Thymus (tissue), 11 donors: ENCODE measurements around the gene CTXND1. TPM values are rescaled to one million over a fixed set of nuclear protein-coding genes. Genes with fewer than 3 reads are reported as not detected.

ENCODE experiments used
- DNase-seq, 9 donors: peaks; one replicate each; pipeline ENCODE4 v3.0.0-alpha.2; 2013; ENCODE audit warnings: low spot score in 9 of 9, low read depth in 6 of 9, missing footprints in 1 of 9
- H3K27ac ChIP-seq, 2 donors: one replicate each; pipeline ENCODE4 v1.5.1; 2013; ENCODE audit warnings: control low read depth in 1 of 2, low read depth in 1 of 2, low read length in 1 of 2, mild to moderate bottlenecking in 1 of 2, moderate library complexity in 1 of 2
- H3K27me3 ChIP-seq, 2 donors: one replicate each; pipeline ENCODE4 v1.5.1; 2013; ENCODE audit warnings: low read length in 1 of 2; ENCODE audit not compliant: control insufficient read depth in 2 of 2, insufficient read depth in 1 of 2
- H3K36me3 ChIP-seq, 2 donors: one replicate each; pipeline ENCODE4 v1.5.1; 2013; ENCODE audit warnings: low read length in 1 of 2, mild to moderate bottlenecking in 1 of 2, moderate library complexity in 1 of 2; ENCODE audit not compliant: control insufficient read depth in 2 of 2, insufficient read depth in 2 of 2
- H3K4me1 ChIP-seq, 2 donors: one replicate each; pipeline ENCODE4 v1.5.1; 2013; ENCODE audit warnings: low read length in 2 of 2; ENCODE audit not compliant: control insufficient read depth in 2 of 2, insufficient read depth in 2 of 2
- H3K4me3 ChIP-seq, 2 donors: one replicate each; pipeline ENCODE4 v1.5.1; 2013; ENCODE audit warnings: low read length in 2 of 2, control low read depth in 1 of 2, mild to moderate bottlenecking in 1 of 2
- H3K9me3 ChIP-seq, 2 donors: one replicate each; pipeline ENCODE4 v1.5.1; 2013; ENCODE audit warnings: low read length in 1 of 2, mild to moderate bottlenecking in 1 of 2; ENCODE audit not compliant: control insufficient read depth in 2 of 2, insufficient read depth in 1 of 2
- WGBS: extraction: QIAGEN DNeasy Blood & Tissue Kit; methylation state at CpG from one replicate; pipeline ENCODE4 v1.1.7; 2013; 5-methylcytosine and 5-hydroxymethylcytosine counted together
- polyA plus RNA-seq: library from polyadenylated mRNA; stranded (reverse); fragments of 200-250 nt; gene quantifications from one replicate; pipeline ENCODE4 v1.2.3, GENCODE V29; 2013
- total RNA-seq: library from RNA; stranded (reverse); fragments of 120-200 nt; gene quantifications from one replicate; pipeline ENCODE4 v1.2.4, GENCODE V29; 2013
- donor health status: healthy.

The CTXND1 gene
- total and polyA plus RNA-seq, 2 donors = 0.05 to 0.07 TPM

DNA sequence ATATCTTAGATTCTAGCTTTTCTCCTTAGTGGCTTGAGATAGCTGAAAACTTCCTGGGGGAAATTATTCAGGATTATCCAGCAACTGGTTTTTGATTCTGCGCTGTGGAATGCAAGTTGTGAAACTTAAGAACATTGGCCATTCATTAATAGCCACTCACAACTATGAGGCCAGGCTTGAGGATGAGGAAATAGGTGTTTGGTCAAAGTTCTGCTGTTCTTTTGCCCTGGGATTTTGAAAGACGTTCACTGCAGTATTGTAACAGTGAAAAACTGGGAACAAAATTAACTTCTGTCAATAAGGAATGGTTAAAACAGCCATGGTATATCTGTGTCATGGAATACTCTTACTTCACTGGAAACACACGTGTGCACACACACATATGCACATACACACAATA, 44.1 kb downstream of the CTXND1 start:
- no peaks in the 10 kb centered on the region for H3K36me3 ChIP-seq
- no peak overlapping the region for H3K27ac ChIP-seq
- no peaks in the 10 kb centered on the region for H3K4me1 ChIP-seq
- no peak overlapping the region for H3K4me3 ChIP-seq
- no peak for DNase-seq
- peaks cover 0 to 2% of the 10 kb centered on the region in 2 donors for H3K27me3 ChIP-seq
- no peaks in the 10 kb centered on the region for H3K9me3 ChIP-seq
- WGBS = 91% methylated on average over 3 of the region's 3 CpGs

DNA sequence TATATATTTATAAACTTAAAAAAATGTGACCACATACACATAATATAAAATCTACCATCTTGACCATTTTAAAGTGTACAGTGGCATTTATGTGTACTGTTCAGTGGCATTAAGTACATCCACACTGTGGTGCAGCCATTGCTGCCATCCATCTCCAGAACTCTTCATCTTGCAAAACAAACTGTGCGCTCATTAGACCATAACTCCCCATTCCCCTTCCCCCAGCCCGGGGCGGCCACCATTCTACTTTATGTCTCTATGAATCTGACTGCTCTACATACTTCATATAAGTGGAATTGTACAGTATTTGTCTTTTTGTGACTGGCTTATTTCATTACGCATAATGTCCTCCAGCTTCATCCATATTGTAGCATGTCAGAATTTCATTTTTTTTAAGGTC, 47.8 kb downstream of the CTXND1 start:
- no peak overlapping the region for H3K4me3 ChIP-seq
- no peaks in the 10 kb centered on the region for H3K36me3 ChIP-seq
- 96% methylated on average over 4 of the region's 4 CpGs for WGBS
- no peaks in the 10 kb centered on the region for H3K9me3 ChIP-seq
- no peaks in the 10 kb centered on the region for H3K4me1 ChIP-seq
- DNase-seq = no peak
- H3K27ac ChIP-seq = no peak overlapping the region
- H3K27me3 ChIP-seq = peaks cover 0 to 2% of the 10 kb centered on the region in 2 donors

DNA sequence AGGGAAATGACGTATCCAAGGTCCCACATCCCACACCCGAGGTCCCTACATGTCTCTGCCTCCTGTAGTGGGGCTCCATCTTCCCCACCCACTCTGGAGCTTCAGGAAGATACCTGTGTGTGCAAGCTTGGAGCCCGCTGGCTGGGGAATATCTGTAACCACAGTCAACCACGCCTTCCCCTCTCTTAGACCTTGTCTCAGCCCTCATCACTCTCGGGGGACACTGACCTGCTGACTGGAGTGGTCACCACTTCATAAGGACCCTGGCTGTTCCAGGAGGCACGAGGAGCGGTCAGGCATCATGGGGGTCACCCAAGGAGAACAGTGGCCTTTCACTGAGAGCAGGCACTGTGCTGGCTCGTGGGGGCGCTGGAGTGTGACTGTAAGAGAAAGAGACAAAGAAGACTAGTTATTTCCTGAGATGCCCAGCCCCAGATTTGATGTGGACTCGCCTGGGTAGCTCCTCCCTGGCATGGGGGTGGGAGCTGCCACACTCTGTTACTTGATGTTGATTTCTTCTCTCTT, 48.6 kb downstream of the CTXND1 start:
- no peaks in the 10 kb centered on the region for H3K9me3 ChIP-seq
- H3K27me3 ChIP-seq = peaks cover 0 to 2% of the 10 kb centered on the region in 2 donors
- H3K36me3 ChIP-seq = no peaks in the 10 kb centered on the region
- H3K4me3 ChIP-seq = no peak overlapping the region
- DNase-seq = no peak
- 86% methylated on average over 10 of the region's 10 CpGs for WGBS
- no peak overlapping the region for H3K27ac ChIP-seq
- no peaks in the 10 kb centered on the region for H3K4me1 ChIP-seq

DNA sequence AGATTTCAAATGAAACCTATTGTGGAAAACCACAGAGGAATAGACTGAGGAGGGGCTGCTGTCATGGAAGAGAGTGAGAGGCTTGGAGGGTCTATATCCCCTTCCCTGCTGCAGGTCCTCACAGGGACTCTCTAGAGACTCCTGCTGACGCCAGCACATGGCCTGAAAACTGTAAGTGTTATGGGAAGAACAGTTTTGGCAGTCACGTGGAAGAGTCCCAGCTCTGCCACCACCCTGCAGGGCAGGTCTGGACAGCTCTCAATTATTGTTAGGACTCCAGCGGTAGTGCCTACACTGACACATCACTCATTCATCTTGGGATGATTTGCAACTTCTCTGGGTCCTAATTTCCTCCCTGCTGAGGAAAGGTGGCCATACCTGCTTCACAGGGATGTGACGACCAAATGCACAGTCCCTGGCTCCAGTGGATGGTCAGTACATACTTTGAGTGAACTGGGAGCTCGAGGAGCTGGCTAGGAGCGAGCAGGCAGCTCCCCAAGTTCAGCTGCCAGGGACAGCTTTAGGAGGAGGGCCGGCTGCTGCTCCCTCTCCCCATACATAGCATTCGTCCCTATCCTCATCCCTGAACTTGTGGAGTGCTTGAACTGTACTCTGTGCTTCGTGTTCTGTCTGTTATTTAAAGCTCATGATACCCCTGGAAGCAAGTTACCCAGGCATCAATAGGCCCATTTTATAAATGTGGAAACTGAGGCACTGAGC, 49.2 kb downstream of the CTXND1 start:
- Histone ChIP-seq H3K27ac (no peak overlapping the region), H3K4me3 (no peak overlapping the region), H3K4me1 (no peaks in the 10 kb centered on the region), H3K36me3 (no peaks in the 10 kb centered on the region), H3K9me3 (no peaks in the 10 kb centered on the region), H3K27me3 (peaks cover 0 to 2% of the 10 kb centered on the region in 2 donors)
- WGBS = 75% methylated on average over 9 of the region's 9 CpGs
- no peak for DNase-seq

DNA sequence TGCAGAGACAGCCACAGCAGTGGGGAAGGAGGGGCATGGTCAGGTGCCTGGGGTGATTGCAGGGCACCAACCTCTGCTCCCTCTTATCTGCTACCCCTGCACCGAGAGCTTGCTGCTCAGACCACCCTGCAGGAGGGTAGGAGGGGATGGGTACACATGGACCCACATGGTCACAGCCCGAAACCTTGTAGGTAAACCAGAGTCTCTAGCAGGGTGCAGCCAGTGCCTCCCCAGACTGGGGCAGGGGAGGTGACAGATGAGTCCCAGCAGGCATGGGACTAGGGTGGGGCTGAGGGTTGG, 50.0 kb downstream of the CTXND1 start:
- Histone ChIP-seq H3K9me3 (no peaks in the 10 kb centered on the region), H3K27ac (no peak overlapping the region), H3K36me3 (no peaks in the 10 kb centered on the region), H3K27me3 (peaks cover 0 to 2% of the 10 kb centered on the region in 2 donors), H3K4me1 (no peaks in the 10 kb centered on the region), H3K4me3 (no peak overlapping the region)
- DNase-seq = no peak
- 76% methylated on average over 2 of the region's 2 CpGs for WGBS

DNA sequence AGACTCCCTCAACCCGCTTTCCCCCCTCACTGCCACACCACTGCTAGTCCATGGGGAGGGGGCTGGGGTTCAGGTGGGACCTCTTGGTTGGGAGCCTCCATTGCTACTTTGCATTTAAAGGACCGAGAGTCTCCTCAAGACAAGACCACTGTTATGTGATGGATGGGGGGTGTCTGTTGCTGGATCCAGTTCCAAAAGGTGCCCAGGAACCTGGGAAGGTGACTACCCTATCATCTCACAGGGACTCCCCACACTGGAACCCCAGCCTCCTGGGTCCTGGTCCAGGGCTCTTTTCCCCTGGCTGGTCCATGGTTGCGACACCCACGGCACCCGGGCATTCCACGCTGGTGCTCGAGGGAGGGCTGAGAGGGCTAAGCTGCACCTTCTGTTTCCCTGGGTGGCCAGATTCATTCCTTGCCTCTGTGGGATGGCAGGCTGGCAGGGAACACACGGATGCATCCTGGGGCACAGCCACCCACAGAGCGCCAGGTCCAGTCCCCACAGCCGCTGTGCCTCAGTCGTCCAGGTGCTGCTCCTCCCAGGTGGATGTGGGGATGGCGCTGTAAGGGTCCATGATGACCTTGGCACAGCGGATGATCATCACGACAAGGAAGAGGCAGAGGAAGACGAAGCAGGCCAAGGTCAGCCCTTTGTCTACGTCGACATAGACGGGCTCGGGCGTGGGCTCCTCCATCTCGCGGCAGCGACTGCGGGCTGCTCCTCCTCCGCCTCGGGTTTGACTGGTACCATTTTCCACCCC, 50.6 kb downstream of the CTXND1 start:
- Histone ChIP-seq H3K9me3 (no peaks in the 10 kb centered on the region), H3K4me1 (no peaks in the 10 kb centered on the region), H3K27me3 (peaks cover 0 to 2% of the 10 kb centered on the region in 2 donors), H3K27ac (no peak overlapping the region), H3K4me3 (no peak overlapping the region), H3K36me3 (no peaks in the 10 kb centered on the region)
- whole genome bisulfite sequencing = 94% methylated on average over 26 of the region's 26 CpGs
- DNase-seq = no peak

DNA sequence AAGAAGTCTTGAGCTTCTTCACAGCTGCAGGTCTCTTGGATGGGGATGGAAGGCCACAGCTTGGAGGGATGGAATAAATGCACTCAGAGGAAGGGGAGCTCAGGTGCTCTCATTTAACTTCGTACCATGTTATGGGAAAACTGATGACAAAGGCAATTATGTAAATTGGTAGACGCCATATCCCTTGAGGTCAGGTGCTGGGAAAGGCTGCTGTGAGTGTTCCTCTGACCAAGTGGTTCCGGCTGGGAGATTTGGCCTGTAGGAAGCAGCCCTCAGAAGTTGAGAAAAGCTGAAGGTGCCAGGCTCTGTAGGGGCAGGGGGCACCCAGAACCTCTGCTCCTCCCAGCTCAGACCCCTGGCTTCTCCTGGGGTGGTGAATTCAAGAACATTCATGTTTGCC, 52.1 kb downstream of the CTXND1 start:
- H3K27me3 ChIP-seq = peaks cover 0 to 2% of the 10 kb centered on the region in 2 donors
- no peak overlapping the region for H3K4me3 ChIP-seq
- DNase-seq = no peak
- H3K4me1 ChIP-seq = no peaks in the 10 kb centered on the region
- no peaks in the 10 kb centered on the region for H3K36me3 ChIP-seq
- no peaks in the 10 kb centered on the region for H3K9me3 ChIP-seq
- H3K27ac ChIP-seq = no peak overlapping the region
- WGBS = 94% methylated on average over 3 of the region's 3 CpGs

DNA sequence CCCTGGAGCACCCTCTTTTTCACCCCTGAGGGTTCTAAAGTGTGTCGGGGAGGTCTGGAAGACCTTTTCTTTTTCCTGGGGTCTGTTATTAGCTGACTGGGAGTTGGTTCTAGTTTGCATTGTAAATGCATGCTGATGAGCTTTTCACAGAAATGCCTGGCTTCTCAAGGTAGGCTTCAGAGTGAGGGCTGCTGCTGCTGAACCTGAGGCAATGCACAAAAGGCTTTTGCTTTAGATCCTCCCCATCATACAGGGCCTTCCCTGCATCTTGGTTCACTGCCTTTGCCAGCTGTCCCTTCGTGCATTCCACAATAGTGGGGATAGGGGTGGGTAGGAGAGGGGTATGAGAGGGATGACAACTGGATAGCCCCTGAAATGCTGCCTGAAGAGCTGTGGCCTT, 52.6 kb downstream of the CTXND1 start:
- Histone ChIP-seq H3K9me3 (no peaks in the 10 kb centered on the region), H3K27me3 (peaks cover 0 to 2% of the 10 kb centered on the region in 2 donors), H3K4me1 (no peaks in the 10 kb centered on the region), H3K27ac (no peak overlapping the region), H3K36me3 (no peaks in the 10 kb centered on the region), H3K4me3 (no peak overlapping the region)
- DNase-seq = no peak
- WGBS = 88% methylated on average over 2 of the region's 2 CpGs

DNA sequence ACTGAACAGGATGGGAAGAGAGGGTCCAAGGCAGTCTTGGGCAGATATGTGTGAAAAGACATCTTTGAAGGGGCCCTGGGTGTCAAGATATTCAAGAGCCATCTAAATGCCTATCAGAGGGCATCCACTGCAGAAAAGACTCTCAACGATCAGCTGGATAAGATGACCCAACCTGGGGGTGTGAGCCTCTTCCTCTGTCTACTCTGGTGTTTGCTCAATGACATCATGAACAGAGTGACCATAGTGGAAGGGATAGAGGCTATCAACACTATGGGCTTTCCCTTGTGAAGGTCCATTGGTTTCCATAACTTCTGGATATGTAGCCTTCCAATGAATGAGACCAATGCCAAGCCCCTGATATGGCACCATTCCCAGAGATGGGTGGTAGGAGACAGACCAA, 57.1 kb downstream of the CTXND1 start:
- Histone ChIP-seq H3K9me3 (no peaks in the 10 kb centered on the region), H3K27ac (no peak overlapping the region), H3K4me1 (no peaks in the 10 kb centered on the region), H3K36me3 (no peaks in the 10 kb centered on the region), H3K27me3 (no peaks in the 10 kb centered on the region), H3K4me3 (no peak overlapping the region)
- WGBS = 90% methylated on average over 1 of the region's 1 CpG
- DNase-seq = no peak
